Posterior vena cava (tissue), 2 donors: ENCODE measurements around the gene MAD1L1. TPM values are rescaled to one million over a fixed set of nuclear protein-coding genes. Genes with fewer than 3 reads are reported as not detected.
"Not testable (repeated sequence)": the region's sequence is repeated elsewhere in the genome, so short reads cannot be mapped to it uniquely, and the experiment has no call there.

Source experiments
- DNase-seq: peaks from one replicate; pipeline ENCODE4 v3.0.0-alpha.2; 2020; ENCODE audit warnings: low spot score
- intact Hi-C, 2 donors: fragments of 100-400 bp; cut with DNase I; formaldehyde crosslinking; loops; one replicate each; pipeline versions ENCODE4 v1.14.1 to v1.14.2; 2022 to 2023
- total RNA-seq, 2 donors: library from RNA; stranded (reverse); fragmentation: NEBNext Ultra II Directional; extraction: Animal tissue kit (Norgen Biotek cat#: 25700); gene quantifications; one replicate each; pipeline ENCODE4 v1.2.1, GENCODE V29; 2021
- donor health status: DM: yes; HTN: yes; CAD: no.
- donor health status: DM: yes; HTN: yes; CAD: no.

The MAD1L1 gene
- total RNA-seq, 2 donors from 2014 or later, result 17.3 to 24.7 TPM

GRCh38 chr7:1839701-1840100, 393.0 kb downstream of the MAD1L1 start:
- intact Hi-C loops, result no loop called here
- no peak for DNase-seq

- intact Hi-C loops, result not testable (repeated sequence)
- DNase-seq, result peak; percentile 69
Observed at GRCh38 chr7:1838911-1839531, 393.7 kb downstream of the MAD1L1 start.

- intact Hi-C loops, DNase-seq: not testable (repeated sequence)
Observed at GRCh38 chr7:1838544-1838872, 394.2 kb downstream of the MAD1L1 start.

- intact Hi-C loops, result not testable (repeated sequence)
Observed at GRCh38 chr7:1837696-1838543, 394.8 kb downstream of the MAD1L1 start.

GRCh38 chr7:1831933-1832535, 400.7 kb downstream of the MAD1L1 start:
- intact Hi-C loops, DNase-seq: not testable (repeated sequence)

More at GRCh38 chr7:1837696-1838543, 394.8 kb downstream of the MAD1L1 start:
- not testable (repeated sequence) for DNase-seq

GRCh38 chr7:1831471-1831870, 401.3 kb downstream of the MAD1L1 start:
- intact Hi-C loops, DNase-seq: not testable (repeated sequence)

GRCh38 chr7:1829668-1830067, 403.1 kb downstream of the MAD1L1 start:
- intact Hi-C loops, DNase-seq: not testable (repeated sequence)

- peak; percentile 56 for DNase-seq
- intact Hi-C loops, result no loop called here
Observed at GRCh38 chr7:1829111-1829510, 403.6 kb downstream of the MAD1L1 start.

- DNase-seq, intact Hi-C loops: not testable (repeated sequence)
Observed at GRCh38 chr7:1828170-1828569, 404.6 kb downstream of the MAD1L1 start.

GRCh38 chr7:1827521-1827981, 405.2 kb downstream of the MAD1L1 start:
- peak; percentile 69 for DNase-seq
- intact Hi-C loops, result not testable (repeated sequence)

GRCh38 chr7:1826931-1827330, 405.8 kb downstream of the MAD1L1 start:
- DNase-seq, intact Hi-C loops: not testable (repeated sequence)

GRCh38 chr7:1825897-1826741, 406.6 kb downstream of the MAD1L1 start:
- intact Hi-C loops, result no loop called here
- DNase-seq, result peak; percentile 73

- intact Hi-C loops, DNase-seq: not testable (repeated sequence)
Observed at GRCh38 chr7:1825647-1825896, 407.2 kb downstream of the MAD1L1 start.

- intact Hi-C loops, result not testable (repeated sequence)
- DNase-seq, result peak; percentile 69
Observed at GRCh38 chr7:1824882-1825646, 407.7 kb downstream of the MAD1L1 start.

GRCh38 chr7:1824151-1824881, 408.4 kb downstream of the MAD1L1 start:
- intact Hi-C loops, result not testable (repeated sequence)
- peak; percentile 47 for DNase-seq

- intact Hi-C loops, result no loop called here
- peak; percentile 54 for DNase-seq
Observed at GRCh38 chr7:1823376-1824150, 409.2 kb downstream of the MAD1L1 start.

- intact Hi-C loops, result no loop called here
Observed at GRCh38 chr7:1819259-1819841, 413.4 kb downstream of the MAD1L1 start.

More at GRCh38 chr7:1819259-1819841, 413.4 kb downstream of the MAD1L1 start:
- DNase-seq, result peak; percentile 57
